Suprapubic skin (tissue), 4 donors: Measurements from ENCODE around the gene GLIS1. TPM values are rescaled to one million over a fixed set of nuclear protein-coding genes. Genes with fewer than 3 reads are reported as not detected.
A peak's percentile ranks its signal among the peaks of the same experiment; 100 is the strongest.

Experiments
- DNase-seq, 2 donors: peaks; one replicate each; pipeline ENCODE4 v3.0.0-alpha.2; 2019; ENCODE audit warnings: low spot score in 2 of 2
- H3K27ac ChIP-seq: fragments of 200-600 bp; sonication (generic); one replicate; pipeline ENCODE4 v1.5.1; 2019
- H3K27me3 ChIP-seq: fragments of 200-600 bp; sonication (generic); one replicate; pipeline ENCODE4 v1.5.1; 2019
- H3K36me3 ChIP-seq: fragments of 200-600 bp; sonication (generic); one replicate; pipeline ENCODE4 v1.5.1; 2019
- H3K4me1 ChIP-seq: fragments of 200-600 bp; sonication (generic); one replicate; pipeline ENCODE4 v1.5.1; 2019
- H3K4me3 ChIP-seq: fragments of 200-600 bp; sonication (generic); one replicate; pipeline ENCODE4 v1.5.1; 2019; ENCODE audit warnings: mild to moderate bottlenecking
- H3K9me3 ChIP-seq: fragments of 200-600 bp; sonication (generic); one replicate; pipeline ENCODE4 v1.5.1; 2019
- EP300 ChIP-seq: sonication (generic); formaldehyde crosslinking; IDR thresholded peaks from one replicate; pipeline ENCODE4 v1.6.1; 2017; ENCODE audit warnings: antibody characterized with exemption
- POLR2A ChIP-seq, 2 donors: fragments of 450-650 bp; IDR thresholded peaks; one replicate each; pipeline ENCODE4 v1.6.1; 2017; ENCODE audit warnings: antibody characterized with exemption in 2 of 2, mild to moderate bottlenecking in 2 of 2, moderate library complexity in 2 of 2
- POLR2AphosphoS5 ChIP-seq, 3 donors: sonication (generic); formaldehyde crosslinking; IDR thresholded peaks; one replicate each; pipeline ENCODE4 v1.6.1; 2017; ENCODE audit warnings: antibody characterized with exemption in 3 of 3
- WGBS: methylation state at CpG from one replicate; pipeline ENCODE4 v1.1.5; 2018; 5-methylcytosine and 5-hydroxymethylcytosine counted together
- total RNA-seq, 4 donors: library from RNA; depleted of rRNA; stranded (reverse); fragments of >200 nt; gene quantifications; one replicate each; pipeline ENCODE4 v1.1.0, GENCODE V29; 2016
- TF ChIP-seq, protein P1 (sequence below), 2 donors: fragments of 200-600 bp in 1 of 2; fragments of 450-650 bp in 1 of 2; sonication (generic) in 1 of 2; IDR thresholded peaks; one replicate each; pipeline ENCODE4 v1.5.1; 2016 to 2019; ENCODE audit warnings: antibody characterized with exemption in 2 of 2, mild to moderate bottlenecking in 1 of 2, moderate library complexity in 1 of 2

The GLIS1 gene
- total RNA-seq, 4 donors from 2014 or later = 0.34 to 1.5 (median 0.59) TPM

DNA sequence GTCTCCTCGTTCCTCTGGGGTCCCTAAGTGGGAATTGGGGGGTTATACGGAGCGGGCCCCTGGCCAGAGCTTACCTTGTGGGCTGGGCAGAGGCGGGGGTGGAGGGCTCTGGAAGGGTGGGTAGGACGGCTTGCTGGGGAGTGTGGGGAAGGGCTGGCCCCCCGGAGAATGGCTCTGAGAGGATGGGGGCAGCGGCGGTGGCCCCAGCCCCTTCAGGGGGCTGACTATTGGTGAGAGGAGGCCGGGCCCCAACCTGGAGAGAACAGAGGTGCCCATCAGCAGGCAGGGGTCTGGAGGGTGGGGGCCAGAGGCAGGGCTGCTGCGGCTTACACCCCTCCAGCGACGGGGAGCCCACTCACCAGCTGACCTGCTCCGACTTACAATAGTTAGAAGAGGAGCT is 229.2 kb downstream of the GLIS1 start:
- H3K36me3 ChIP-seq = no peaks in the 10 kb centered on the region
- H3K4me3 ChIP-seq = no peak overlapping the region
- H3K27ac ChIP-seq = no peak overlapping the region
- no peaks in the 10 kb centered on the region for H3K9me3 ChIP-seq
- no peaks in the 10 kb centered on the region for H3K27me3 ChIP-seq
- H3K4me1 ChIP-seq = peaks cover 7% of the 10 kb centered on the region
- 88% methylated on average over 11 of the region's 13 CpGs for WGBS
- TF ChIP-seq EP300 = no peak
- no peak for TF ChIP-seq POLR2AphosphoS5 (IDR thresholded peaks at IDR 0.05)
- no peak for DNase-seq

DNA sequence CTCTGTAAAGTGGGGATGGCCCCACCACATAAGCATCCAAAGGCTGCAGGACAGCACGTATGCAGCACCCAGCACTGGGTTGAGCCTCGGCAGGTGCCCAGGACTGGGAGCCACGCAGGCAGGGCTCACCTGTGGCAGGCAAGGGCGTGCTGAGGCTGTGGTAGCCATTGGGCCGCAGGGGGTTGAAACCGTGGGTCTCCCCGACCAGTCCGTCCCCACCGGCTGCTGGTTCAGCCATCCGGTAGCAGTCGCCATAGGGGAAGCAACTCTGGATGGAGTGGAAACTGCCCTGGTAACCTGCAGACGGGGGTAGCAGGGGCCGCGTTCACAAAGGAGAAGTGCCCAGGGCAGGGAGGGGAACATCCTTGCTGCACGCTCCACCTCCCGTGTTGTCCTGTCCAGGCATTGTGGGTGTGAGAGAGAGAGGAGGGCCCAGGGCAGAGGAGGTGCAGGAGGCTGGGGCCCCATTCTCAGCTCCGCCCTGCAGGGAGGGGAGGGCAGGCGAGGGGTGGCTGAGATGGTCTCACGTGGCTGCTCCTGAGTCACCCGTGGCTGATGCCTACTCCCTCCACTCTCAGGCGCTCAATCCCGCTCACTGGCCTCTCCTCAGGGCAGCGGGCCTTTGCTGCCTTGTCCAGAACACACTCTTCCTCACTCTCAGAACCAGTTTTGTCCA is 229.8 kb downstream of the GLIS1 start:
- DNase-seq = no peak
- H3K9me3 ChIP-seq = no peaks in the 10 kb centered on the region
- no peaks in the 10 kb centered on the region for H3K27me3 ChIP-seq
- no peak for TF ChIP-seq POLR2A (IDR thresholded peaks at IDR 0.05)
- TF ChIP-seq EP300 = no peak
- TF ChIP-seq, protein P1, sequence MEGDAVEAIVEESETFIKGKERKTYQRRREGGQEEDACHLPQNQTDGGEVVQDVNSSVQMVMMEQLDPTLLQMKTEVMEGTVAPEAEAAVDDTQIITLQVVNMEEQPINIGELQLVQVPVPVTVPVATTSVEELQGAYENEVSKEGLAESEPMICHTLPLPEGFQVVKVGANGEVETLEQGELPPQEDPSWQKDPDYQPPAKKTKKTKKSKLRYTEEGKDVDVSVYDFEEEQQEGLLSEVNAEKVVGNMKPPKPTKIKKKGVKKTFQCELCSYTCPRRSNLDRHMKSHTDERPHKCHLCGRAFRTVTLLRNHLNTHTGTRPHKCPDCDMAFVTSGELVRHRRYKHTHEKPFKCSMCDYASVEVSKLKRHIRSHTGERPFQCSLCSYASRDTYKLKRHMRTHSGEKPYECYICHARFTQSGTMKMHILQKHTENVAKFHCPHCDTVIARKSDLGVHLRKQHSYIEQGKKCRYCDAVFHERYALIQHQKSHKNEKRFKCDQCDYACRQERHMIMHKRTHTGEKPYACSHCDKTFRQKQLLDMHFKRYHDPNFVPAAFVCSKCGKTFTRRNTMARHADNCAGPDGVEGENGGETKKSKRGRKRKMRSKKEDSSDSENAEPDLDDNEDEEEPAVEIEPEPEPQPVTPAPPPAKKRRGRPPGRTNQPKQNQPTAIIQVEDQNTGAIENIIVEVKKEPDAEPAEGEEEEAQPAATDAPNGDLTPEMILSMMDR (IDR thresholded peaks at IDR 0.05) = no peak
- no peak for TF ChIP-seq POLR2AphosphoS5 (IDR thresholded peaks at IDR 0.05)
- H3K36me3 ChIP-seq = no peaks in the 10 kb centered on the region
- 47% methylated on average over 13 of the region's 23 CpGs for WGBS
- H3K4me3 ChIP-seq = peak overlapping the region; percentile 10
- H3K4me1 ChIP-seq = peaks cover 7% of the 10 kb centered on the region
- no peak overlapping the region for H3K27ac ChIP-seq

DNA sequence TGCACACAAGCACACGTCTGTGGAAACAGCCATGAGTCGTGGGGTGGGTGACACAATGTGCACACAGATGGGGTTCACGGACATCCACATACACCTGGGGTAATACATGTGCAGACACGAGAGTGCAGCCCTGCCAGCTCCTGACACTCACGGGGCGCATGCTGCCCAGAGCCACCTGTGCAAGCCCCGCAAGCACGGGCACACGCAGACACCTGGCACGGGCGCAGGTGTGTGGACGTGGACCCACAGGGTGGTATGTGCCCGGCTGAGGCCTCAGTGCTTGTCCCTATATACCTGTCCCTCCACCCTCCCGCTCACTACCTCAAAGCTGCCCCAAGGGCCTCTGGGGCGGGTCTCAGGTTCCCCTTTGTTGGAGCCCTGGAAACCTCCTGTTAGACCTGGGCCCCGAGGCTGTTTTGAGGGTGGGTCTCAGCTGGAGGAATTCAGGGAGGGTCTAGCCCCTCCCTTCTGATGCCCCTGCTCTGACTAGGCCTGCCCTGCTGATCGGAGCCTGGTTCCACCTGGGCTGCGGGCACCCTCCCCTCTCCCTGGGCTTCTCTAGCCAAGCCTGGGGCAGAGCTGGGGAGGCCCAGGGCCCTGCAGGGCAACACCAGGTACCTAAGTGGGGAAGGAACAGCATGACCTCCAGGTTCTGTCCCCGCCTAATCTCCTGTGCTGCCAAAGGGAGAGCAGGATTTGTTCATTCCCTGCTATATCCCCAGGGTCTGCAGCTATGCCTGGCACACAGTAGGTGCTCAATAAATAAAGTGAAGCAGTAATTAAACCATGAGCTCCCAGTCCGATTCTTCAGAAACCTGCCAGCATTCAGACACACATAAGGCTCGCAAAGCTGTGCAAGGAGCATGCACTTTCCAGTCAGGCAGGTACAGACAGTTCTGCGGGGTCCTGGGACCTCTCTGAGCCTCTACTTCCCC is 230.6 kb downstream of the GLIS1 start:
- no peak for DNase-seq
- no peak for TF ChIP-seq POLR2A (IDR thresholded peaks at IDR 0.05)
- TF ChIP-seq, protein P1 (IDR thresholded peaks at IDR 0.05) = no peak
- TF ChIP-seq EP300 = no peak
- TF ChIP-seq POLR2AphosphoS5 (IDR thresholded peaks at IDR 0.05) = no peak
- H3K27me3 ChIP-seq = no peaks in the 10 kb centered on the region
- peaks cover 7% of the 10 kb centered on the region for H3K4me1 ChIP-seq
- H3K9me3 ChIP-seq = no peaks in the 10 kb centered on the region
- no peaks in the 10 kb centered on the region for H3K36me3 ChIP-seq
- no peak overlapping the region for H3K27ac ChIP-seq
- WGBS = 70% methylated on average over 16 of the region's 22 CpGs
- H3K4me3 ChIP-seq = peak overlapping the region; percentile 10

DNA sequence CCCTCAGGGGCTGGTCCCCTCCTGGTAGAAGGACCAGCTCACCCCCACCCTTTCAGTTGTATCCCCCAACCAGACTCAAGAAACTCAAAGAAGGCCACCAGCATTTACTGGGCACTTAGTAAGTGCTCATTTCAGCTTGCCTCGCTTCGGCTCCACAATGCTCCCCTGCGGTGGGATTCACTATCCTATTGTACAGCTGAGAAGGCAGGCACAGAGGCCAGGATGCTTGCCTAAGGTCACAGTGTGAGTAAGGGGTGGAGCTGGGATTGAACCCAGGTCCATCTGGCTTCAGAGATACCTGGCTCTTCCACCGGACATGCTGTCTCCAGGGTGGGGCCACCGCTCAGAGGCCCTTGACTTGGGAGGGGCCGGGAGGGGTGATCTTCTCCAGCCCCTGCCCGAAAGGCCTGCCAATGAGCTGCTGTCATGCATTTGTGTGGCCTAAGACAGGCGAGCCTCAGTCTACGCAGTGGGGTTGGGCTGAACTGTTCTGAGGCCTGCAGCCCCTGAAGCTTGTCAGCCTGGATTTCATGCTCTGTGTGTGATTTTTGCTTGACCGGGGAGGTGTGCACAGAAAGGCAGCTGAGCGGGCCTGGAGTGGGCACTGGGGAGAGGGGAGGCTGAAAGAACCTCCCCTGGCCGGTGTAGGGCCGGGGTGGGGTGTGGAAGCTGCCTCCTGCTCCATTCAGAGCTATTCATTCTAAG is 231.7 kb downstream of the GLIS1 start:
- H3K4me1 ChIP-seq = peaks cover 7% of the 10 kb centered on the region
- 87% methylated on average over 5 of the region's 13 CpGs for WGBS
- TF ChIP-seq EP300 (no peak), POLR2A (IDR thresholded peaks at IDR 0.05) (no peak)
- TF ChIP-seq, protein P1 (IDR thresholded peaks at IDR 0.05) = no peak
- H3K27me3 ChIP-seq = no peaks in the 10 kb centered on the region
- H3K36me3 ChIP-seq = no peaks in the 10 kb centered on the region
- no peaks in the 10 kb centered on the region for H3K9me3 ChIP-seq
- H3K4me3 ChIP-seq = no peak overlapping the region
- no peak for DNase-seq
- H3K27ac ChIP-seq = no peak overlapping the region

DNA sequence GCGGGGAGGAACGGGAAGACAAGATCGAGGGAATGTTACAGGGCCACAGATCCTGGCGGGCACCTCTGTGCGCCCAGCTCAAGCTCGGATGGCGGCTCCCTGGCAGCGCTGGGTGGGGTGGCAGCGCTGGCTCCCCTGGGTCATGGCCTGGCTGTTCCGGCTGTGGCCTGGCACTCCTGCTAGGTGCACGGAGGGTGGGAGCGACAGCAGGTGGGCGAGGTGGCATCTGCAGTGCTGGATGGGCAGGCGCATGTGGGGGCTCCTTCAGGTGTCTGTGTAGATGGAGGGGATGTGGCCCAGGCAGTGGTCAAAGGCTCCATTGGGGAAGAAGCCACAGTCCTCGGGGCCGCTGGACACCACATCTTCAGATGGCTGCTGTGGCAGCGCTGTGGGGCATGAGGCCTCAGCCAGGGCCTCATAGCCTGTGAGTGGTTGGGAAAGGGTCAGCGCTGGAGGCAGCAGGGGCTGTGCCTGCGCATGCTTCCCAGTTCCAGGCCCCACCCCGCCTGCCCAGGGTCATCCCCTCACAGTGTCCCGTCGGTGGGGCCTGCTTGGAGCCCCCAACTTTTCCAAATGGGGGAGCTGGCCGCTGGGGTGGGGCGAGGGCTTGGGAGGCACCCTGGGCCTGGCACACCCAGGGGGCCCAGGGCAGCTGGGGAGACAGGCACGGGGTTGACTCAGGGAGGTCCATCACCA is 232.5 kb downstream of the GLIS1 start:
- DNase-seq = no peak
- WGBS = 94% methylated on average over 17 of the region's 25 CpGs
- TF ChIP-seq, protein P1 (IDR thresholded peaks at IDR 0.05) = no peak
- Histone ChIP-seq H3K4me3 (no peak overlapping the region), H3K36me3 (no peaks in the 10 kb centered on the region), H3K9me3 (no peaks in the 10 kb centered on the region), H3K27me3 (peaks cover 4% of the 10 kb centered on the region), H3K4me1 (peaks cover 7% of the 10 kb centered on the region), H3K27ac (no peak overlapping the region)
